Measurements from ENCODE around the gene CLCNKA.
"Not testable (repeated sequence)": the region's sequence is repeated elsewhere in the genome, so short reads cannot be mapped to it uniquely, and the experiment has no call there.

The CLCNKA gene

GRCh38 chr1:16022393-16022792, 557 bp downstream of the CLCNKA start:
- Histone ChIP-seq H3K4me1 (ENCODE audit: low read length) (no peaks in the 10 kb centered on the region), H3K9ac (ENCODE audit: low read length) (no peak overlapping the region), H3K27me3 (ENCODE audit: low read depth, low read length) (no peaks in the 10 kb centered on the region), H3K36me3 (replicated peaks; ENCODE audit: low read depth, low read length) (no peaks in the 10 kb centered on the region), H4K20me1 (ENCODE audit: insufficient read depth, low read length) (no peaks in the 10 kb centered on the region), H3K9me3 (ENCODE audit: insufficient read depth, low read length) (no peaks in the 10 kb centered on the region), H3K4me3 (ENCODE audit: low read length) (no peak overlapping the region), H3K4me2 (ENCODE audit: low read length) (no peak overlapping the region), H3K27ac (ENCODE audit: low read length) (no peak overlapping the region), H3K79me2 (ENCODE audit: low read length) (no peaks in the 10 kb centered on the region), H2AFZ (ENCODE audit: low read depth, low read length) (no peak overlapping the region)
- TF ChIP-seq CTCF (IDR thresholded peaks at IDR 0.05; ENCODE audit: low read depth, low read length): no peak
- no peak for TF ChIP-seq EZH2phosphoT487 (IDR thresholded peaks at IDR 0.05; ENCODE audit: low read depth)

GRCh38 chr1:16023050-16023653, 1.3 kb downstream of the CLCNKA start:
- H3K27ac ChIP-seq (ENCODE audit: low read length): no peak overlapping the region

GRCh38 chr1:16026302-16026701, 4.5 kb downstream of the CLCNKA start:
- H3K27me3 ChIP-seq (ENCODE audit: low read depth, low read length); H3K9ac ChIP-seq (ENCODE audit: low read length); H3K27ac ChIP-seq (ENCODE audit: low read length); H2AFZ ChIP-seq (ENCODE audit: low read depth, low read length); H4K20me1 ChIP-seq (ENCODE audit: insufficient read depth, low read length); H3K4me2 ChIP-seq (ENCODE audit: low read length); H3K4me3 ChIP-seq (ENCODE audit: low read length); H3K4me1 ChIP-seq (ENCODE audit: low read length); H3K36me3 ChIP-seq (replicated peaks; ENCODE audit: low read depth, low read length); H3K79me2 ChIP-seq (ENCODE audit: low read length); H3K9me3 ChIP-seq (ENCODE audit: insufficient read depth, low read length): not testable (repeated sequence)

More at GRCh38 chr1:16023050-16023653, 1.3 kb downstream of the CLCNKA start:
- H2AFZ ChIP-seq (ENCODE audit: low read depth, low read length): no peak overlapping the region
- no peak for TF ChIP-seq EZH2phosphoT487 (IDR thresholded peaks at IDR 0.05; ENCODE audit: low read depth)
- no peak for TF ChIP-seq CTCF (IDR thresholded peaks at IDR 0.05; ENCODE audit: low read depth, low read length)
- H3K9me3 ChIP-seq (ENCODE audit: insufficient read depth, low read length): no peaks in the 10 kb centered on the region
- H3K79me2 ChIP-seq (ENCODE audit: low read length): no peaks in the 10 kb centered on the region
- no peaks in the 10 kb centered on the region for H4K20me1 ChIP-seq (ENCODE audit: insufficient read depth, low read length)
- no peaks in the 10 kb centered on the region for H3K36me3 ChIP-seq (replicated peaks; ENCODE audit: low read depth, low read length)
- no peak overlapping the region for H3K4me2 ChIP-seq (ENCODE audit: low read length)
- no peak overlapping the region for H3K4me3 ChIP-seq (ENCODE audit: low read length)
- 0 out of 2 replicates have a peak, but pooled peaks cover 2% of the 10 kb centered on the region for H3K27me3 ChIP-seq (ENCODE audit: low read depth, low read length)
- no peaks in the 10 kb centered on the region for H3K4me1 ChIP-seq (ENCODE audit: low read length)
- no peak overlapping the region for H3K9ac ChIP-seq (ENCODE audit: low read length)

GRCh38 chr1:16026723-16027484, 5.1 kb downstream of the CLCNKA start:
- Histone ChIP-seq H3K79me2 (ENCODE audit: low read length) (no peaks in the 10 kb centered on the region), H2AFZ (ENCODE audit: low read depth, low read length) (no peak overlapping the region), H3K27ac (ENCODE audit: low read length) (no peak overlapping the region), H3K4me2 (ENCODE audit: low read length) (no peak overlapping the region), H3K36me3 (replicated peaks; ENCODE audit: low read depth, low read length) (no peaks in the 10 kb centered on the region), H3K9me3 (ENCODE audit: insufficient read depth, low read length) (no peaks in the 10 kb centered on the region), H3K4me3 (ENCODE audit: low read length) (no peak overlapping the region), H3K9ac (ENCODE audit: low read length) (no peak overlapping the region), H4K20me1 (ENCODE audit: insufficient read depth, low read length) (no peaks in the 10 kb centered on the region), H3K27me3 (ENCODE audit: low read depth, low read length) (0 out of 2 replicates have a peak, but pooled peaks cover 4% of the 10 kb centered on the region), H3K4me1 (ENCODE audit: low read length) (no peaks in the 10 kb centered on the region)
- TF ChIP-seq EZH2phosphoT487 (IDR thresholded peaks at IDR 0.05; ENCODE audit: low read depth) (no peak), CTCF (IDR thresholded peaks at IDR 0.05; ENCODE audit: low read depth, low read length) (no peak)

All from OCI-LY3 (cell line).